Panc1 (cell line): Measurements from ENCODE around the gene METTL2A. TPM values are rescaled to one million over a fixed set of nuclear protein-coding genes. Genes with fewer than 3 reads are reported as not detected.
"Not testable (repeated sequence)": the region's sequence is repeated elsewhere in the genome, so short reads cannot be mapped to it uniquely, and the experiment has no call there.

Source experiments
- ATAC-seq: fragments of 200-7000 bp; cut with Tn5 transposase; 2 replicates; pipeline ENCODE4 v1.9.1; 2020; ENCODE audit warnings: mild to moderate bottlenecking, moderate library complexity
- BruUV-seq: library from RNA; stranded (reverse); fragments of 400-500 nt; replicated peaks from 2 replicates; lab custom pipeline; 2021; lab: Mats Ljungman, UMichigan
- CTCF ChIA-PET: fragments of 300-600 bp; sonication (Branson Sonifier 250); formaldehyde crosslinking; loops from one replicate; lab custom pipeline; 2022; ENCODE audit warnings: antibody characterized with exemption; lab: Charles Lee
- POLR2A ChIA-PET: fragments of 300-600 bp; sonication (Branson Sonifier 250); formaldehyde crosslinking; loops from one replicate; lab custom pipeline; 2022; ENCODE audit warnings: antibody characterized with exemption; lab: Charles Lee
- DNase-seq: peaks from one replicate; pipeline ENCODE4 v3.0.0-alpha.2; 2010; ENCODE audit warnings: low read depth, low spot score
- H3K27ac ChIP-seq: 2 replicates; pipeline ENCODE4 v1.5.1; 2011; ENCODE audit warnings: mild to moderate bottlenecking, low read length, inconsistent platforms
- H3K27me3 ChIP-seq: fragments of 200-500 bp; sonication (Bioruptor generic); 2 replicates; pipeline ENCODE4 v1.6.0; 2014; ENCODE audit warnings: low read length, inconsistent platforms; ENCODE audit not compliant: control insufficient read depth, insufficient read depth
- H3K36me3 ChIP-seq: fragments of 200-500 bp; sonication (Bioruptor generic); 2 replicates; pipeline ENCODE4 v1.5.1; 2014; ENCODE audit warnings: inconsistent platforms, mild to moderate bottlenecking, low read length, moderate library complexity; ENCODE audit not compliant: control insufficient read depth, insufficient read depth
- H3K4me1 ChIP-seq: 2 replicates; pipeline ENCODE4 v1.5.1; 2011; ENCODE audit warnings: inconsistent platforms, mild to moderate bottlenecking, low read length, moderate library complexity; ENCODE audit not compliant: control insufficient read depth, insufficient read depth
- H3K4me3 ChIP-seq, 2 experiments: 2 replicates each; pipeline ENCODE4 v1.5.1; 2011 to 2012; ENCODE audit warnings: low read depth in 2 of 2, low read length in 2 of 2, mild to moderate bottlenecking in 2 of 2, inconsistent platforms in 1 of 2, moderate library complexity in 1 of 2
- H3K9me3 ChIP-seq: fragments of 200-500 bp; sonication (Bioruptor generic); 2 replicates; pipeline ENCODE4 v1.5.1; 2014; ENCODE audit warnings: low read depth, mild to moderate bottlenecking, inconsistent platforms, low read length, moderate library complexity; ENCODE audit not compliant: control insufficient read depth, insufficient read depth
- in situ Hi-C: cut with HindIII; loops from 2 replicates; pipeline ENCODE4 v1.10.0; 2016; ENCODE audit warnings: low sequenced_read_pairs, low pct_unique_long_range_greater_than_20kb
- intact Hi-C: fragments of 100-400 bp; cut with micrococcal nuclease; formaldehyde crosslinking; loops from one replicate; pipeline ENCODE4 v1.10.0; 2022; ENCODE audit not compliant: unreplicated experiment
- total RNA-seq: library from RNA; stranded (reverse); gene quantifications from one replicate; pipeline ENCODE4 v1.2.1, GENCODE V29; 2021; ENCODE audit not compliant: unreplicated experiment

METTL2A gene
- total RNA-seq, 1 experiment from 2014 or later = 34.2 TPM

- H3K27ac ChIP-seq, BruUV-seq, POLR2A ChIA-PET, H3K4me3 ChIP-seq, H3K9me3 ChIP-seq, H3K36me3 ChIP-seq, DNase-seq, in situ Hi-C loops, H3K4me1 ChIP-seq, H3K27me3 ChIP-seq, intact Hi-C loops: not testable (repeated sequence)
- ATAC-seq = 0 out of 2 replicates have a peak, but pooled peaks have one; percentile 33
- CTCF ChIA-PET = interaction anchor here (0.6 kb wide), 2 partner anchors 436 to 482 kb away, joined by 3 to 4 read pairs; no protein-coding TSS in a partner anchor
These were observed 75.1 kb downstream of the METTL2A start for GRCh38 chr17:62498796-62499195.

Other genes with a start within 250 kb of the METTL2A start
- gene EFCAB3, start 43.3 kb upstream of the METTL2A start, total RNA-seq = not detected
- gene TLK2, start 54.9 kb downstream of the METTL2A start, total RNA-seq = 54.6 TPM
- gene MRC2, start 203.8 kb downstream of the METTL2A start, total RNA-seq = 120 TPM